ENCODE measurements around the gene MCM9.

The MCM9 gene

GRCh38 chr6:118934461-118935330 is at the start of gene MCM9:
TSS of gene MCM9 (minus strand) at chr6:118935159. CDS start at chr6:118931723, 3,436 bp downstream.
- peak; percentile 85 for DNase-seq (ENCODE audit: low spot score)

DNA sequence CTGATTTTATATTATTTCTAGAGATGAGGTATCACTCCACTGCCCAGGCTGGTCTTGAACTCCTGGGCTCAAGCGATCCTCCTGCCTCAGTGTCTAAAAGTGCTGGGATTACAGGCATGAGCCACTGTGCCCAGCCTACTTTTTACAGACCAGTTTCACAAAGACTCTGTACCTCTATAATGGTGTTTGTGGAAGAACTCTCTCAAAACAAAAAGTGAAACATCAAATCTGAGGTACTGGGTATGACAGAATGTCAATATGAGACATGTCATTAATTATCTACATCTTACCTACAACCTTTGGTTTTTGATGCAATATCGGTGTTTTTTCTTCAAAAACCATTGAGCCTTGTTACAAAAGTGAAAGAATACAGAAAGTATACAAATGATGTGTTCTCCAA is 49.4 kb upstream of the MCM9 start:
- no peak for DNase-seq (ENCODE audit: low spot score)

DNA sequence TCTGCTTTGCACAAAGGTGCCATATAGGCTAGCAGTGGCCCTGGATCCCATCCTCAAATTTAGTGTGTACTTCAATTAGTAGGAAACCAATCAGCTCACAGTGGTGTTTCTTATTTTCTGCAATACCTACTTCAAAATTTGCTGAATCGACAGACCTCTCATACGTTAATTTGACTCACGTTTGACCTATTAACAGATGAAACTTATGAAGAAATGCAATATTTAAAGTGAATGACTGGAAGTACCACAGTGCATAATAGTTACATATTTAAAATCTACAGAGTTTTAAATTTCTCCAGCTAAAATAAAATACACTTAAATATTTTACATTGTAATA is 47.6 kb upstream of the MCM9 start:
- no peak for DNase-seq (ENCODE audit: low spot score)

DNA sequence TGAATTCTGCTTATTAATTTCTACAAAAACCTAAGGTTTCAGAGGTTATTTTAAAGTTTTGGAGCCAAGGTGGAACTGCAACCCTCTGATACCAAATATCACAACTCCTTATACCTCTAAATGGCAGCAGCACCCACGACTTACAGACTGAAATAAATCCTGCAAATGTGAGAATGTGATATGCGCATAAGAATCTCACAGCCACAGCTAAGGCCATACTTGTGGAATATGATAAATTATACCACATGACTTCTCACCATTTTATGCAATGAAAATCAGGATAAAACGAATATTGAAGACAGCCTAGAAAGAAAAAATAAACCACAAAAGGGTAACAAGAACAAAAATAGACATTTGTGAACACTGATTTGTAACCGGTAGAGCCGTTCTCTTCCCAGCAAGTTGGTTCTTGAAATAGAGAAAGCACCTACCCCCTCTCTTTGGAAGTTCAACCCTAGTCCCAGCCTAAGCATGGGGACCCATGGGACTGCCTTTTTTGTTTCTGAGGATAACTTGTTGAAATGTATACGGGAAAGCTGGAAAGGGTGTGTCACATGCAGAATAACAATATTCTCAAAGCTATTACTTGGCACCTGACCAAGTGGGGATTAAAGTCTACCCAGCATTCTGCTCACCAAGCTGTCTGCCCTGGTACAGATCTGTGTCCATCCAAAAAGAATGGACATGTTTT is 47.1 kb upstream of the MCM9 start:
- DNase-seq (ENCODE audit: low spot score) = no peak

DNA sequence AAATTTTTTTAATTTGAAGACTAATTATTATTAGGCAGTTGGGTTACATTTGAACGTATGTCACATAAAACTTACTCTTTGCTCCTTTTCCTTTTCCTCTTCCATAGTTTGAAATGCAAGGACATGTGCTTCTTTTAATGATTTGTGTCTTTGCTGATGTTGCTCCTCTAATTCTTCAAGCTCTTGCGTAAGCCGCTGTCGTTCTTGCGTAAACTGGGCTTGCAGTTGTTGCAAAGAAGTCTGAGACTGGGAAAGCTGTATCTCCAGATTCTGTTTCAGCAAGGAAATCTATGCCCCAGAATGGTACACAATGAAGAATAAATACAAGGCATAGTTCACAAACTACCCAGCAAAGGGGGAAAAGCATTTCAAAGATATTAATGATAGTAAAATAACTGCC is 45.1 kb upstream of the MCM9 start:
- no peak for DNase-seq (ENCODE audit: low spot score)

DNA sequence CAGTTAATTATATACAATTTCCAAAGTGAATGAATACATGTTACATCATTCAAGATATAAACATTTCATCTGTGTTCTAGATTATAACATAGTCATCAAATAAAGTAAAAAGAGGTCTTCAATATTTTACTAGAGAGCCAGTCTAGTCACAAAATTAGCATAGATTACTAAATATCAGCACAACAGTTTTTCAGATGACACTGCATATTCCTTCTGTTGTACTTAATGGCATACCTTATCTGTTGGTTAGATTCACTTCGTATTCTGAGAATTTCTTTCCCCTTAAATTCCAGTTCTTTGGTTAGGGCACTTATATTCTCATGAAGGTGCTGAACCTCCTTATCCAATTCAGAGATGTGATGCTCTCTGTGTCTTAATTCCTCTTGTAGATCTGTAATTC is 39.8 kb upstream of the MCM9 start:
- no peak for DNase-seq (ENCODE audit: low spot score)

- DNase-seq (ENCODE audit: low spot score) = no peak
Measured at GRCh38 chr6:118971682-118972081, 36.7 kb upstream of the MCM9 start.

DNA sequence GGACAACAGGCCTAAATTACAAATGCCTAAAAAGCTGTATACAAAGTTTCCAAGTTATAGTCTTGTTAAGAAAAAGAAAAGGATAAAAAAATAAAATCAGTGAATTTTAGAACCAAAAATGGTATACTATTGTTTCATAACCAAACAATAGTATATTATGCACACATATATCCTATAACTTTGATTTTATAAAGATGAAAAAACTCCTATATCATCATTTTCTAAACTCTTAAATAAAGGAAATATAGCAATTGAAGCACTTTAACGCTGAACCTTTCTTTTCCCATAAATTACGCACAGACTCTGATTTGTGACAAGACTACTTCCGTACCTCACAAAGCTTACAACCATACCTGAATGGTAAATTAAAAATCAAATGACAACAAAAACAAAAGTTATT is 35.9 kb upstream of the MCM9 start:
- no peak for DNase-seq (ENCODE audit: low spot score)

DNA sequence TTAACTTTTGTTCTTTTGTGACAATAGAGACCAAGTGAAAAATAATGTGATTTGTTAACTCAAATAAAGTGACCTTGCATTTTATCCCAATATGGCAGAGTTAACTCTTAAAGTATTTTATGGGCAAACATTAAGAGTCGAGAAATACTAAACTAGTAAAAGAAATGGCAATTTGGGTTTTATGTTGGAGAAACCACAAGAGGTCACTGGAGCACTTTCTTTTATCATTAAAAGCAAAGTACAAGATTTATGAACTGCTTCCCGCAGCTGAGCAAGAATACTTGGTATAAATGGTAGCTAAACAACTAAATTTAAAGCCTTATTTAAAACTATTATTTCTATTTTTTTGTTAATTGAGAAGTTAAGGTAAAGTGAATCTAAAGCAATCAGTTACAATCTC is 33.5 kb upstream of the MCM9 start:
- no peak for DNase-seq (ENCODE audit: low spot score)

GRCh38 chr6:118967239-118967638 is 32.3 kb upstream of the MCM9 start:
- DNase-seq (ENCODE audit: low spot score) = no peak

- no peak for DNase-seq (ENCODE audit: low spot score)
Measured at GRCh38 chr6:118965843-118966370, 30.9 kb upstream of the MCM9 start.

- DNase-seq (ENCODE audit: low spot score) = no peak
Measured at GRCh38 chr6:118965371-118965770, 30.4 kb upstream of the MCM9 start.

DNA sequence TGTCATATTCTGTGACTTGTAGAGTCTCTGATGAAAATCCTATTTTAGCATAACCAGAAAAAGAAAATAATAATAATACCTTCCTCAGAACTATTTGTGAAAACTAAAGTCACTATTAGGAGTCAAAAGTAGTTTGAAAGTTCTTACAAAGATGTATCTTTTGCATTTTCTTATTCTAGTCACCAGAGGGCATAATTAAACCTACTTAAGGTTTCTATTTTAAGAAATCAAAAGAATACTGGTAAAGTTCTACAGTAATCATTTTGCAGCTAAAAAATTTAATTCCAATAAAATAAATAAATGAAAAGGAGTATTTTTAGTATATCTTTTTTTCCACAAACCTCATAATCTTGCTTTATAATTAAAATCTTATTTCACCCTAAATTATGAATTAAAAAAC is 28.0 kb upstream of the MCM9 start:
- DNase-seq (ENCODE audit: low spot score) = no peak

DNA sequence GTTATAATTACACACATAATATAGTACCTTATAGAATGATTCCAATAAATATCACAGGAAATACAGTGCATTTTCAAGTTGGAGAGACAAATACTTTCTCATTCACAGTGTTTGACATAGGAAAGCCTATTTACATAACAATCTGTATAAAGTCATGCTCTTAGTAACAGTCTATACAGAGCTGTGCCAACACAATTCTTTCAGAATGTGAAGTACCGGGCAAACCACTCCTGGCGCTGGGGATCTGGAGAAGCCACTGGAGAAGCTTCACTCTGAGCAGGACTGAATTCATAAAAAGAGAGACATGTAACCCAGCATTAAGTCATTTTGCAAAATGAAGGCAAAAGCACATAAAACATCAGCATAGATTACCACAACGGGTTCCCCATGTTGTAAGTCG is 24.9 kb upstream of the MCM9 start:
- no peak for DNase-seq (ENCODE audit: low spot score)

DNA sequence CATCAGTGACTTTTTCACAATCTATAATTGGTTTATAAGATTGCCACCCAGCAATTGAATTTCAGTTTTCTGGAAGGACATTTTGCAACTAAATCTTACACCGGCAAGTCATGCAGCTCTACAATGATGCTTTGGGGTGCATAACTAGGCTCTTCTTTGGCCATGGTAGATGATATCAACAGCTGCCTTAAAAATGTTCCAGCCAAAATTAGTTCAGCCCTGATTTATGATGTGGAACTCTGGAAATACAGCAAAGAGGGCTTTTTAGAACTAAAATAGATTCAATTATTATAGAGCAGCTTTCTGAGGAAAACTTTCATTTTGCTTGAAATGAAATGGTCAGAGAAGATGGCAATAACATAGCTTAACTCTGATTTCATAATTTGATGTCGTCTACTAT is 18.4 kb upstream of the MCM9 start:
- no peak for DNase-seq (ENCODE audit: low spot score)

DNA sequence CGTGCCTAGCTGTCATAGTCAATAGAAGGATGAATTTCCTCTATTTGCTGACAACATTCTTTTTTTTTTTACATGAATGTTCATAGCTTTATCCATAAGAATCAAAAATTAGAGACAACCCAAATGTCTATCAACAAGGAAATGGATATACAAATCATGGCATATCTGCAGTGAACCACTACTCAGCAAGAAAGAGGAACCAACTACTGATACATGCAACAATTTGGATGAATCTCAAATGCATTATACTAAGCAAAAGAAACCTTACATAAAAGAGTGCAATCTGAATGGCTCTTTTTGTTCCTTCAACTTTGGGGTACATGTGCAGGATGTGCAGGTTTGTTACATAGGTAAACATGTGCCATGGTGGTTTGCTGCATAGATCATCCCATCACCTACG is 17.7 kb upstream of the MCM9 start:
- no peak for DNase-seq (ENCODE audit: low spot score)

- no peak for DNase-seq (ENCODE audit: low spot score)
Measured at GRCh38 chr6:118945217-118945616, 10.3 kb upstream of the MCM9 start.

GRCh38 chr6:118940770-118941169 is 5.8 kb upstream of the MCM9 start:
- no peak for DNase-seq (ENCODE audit: low spot score)

DNA sequence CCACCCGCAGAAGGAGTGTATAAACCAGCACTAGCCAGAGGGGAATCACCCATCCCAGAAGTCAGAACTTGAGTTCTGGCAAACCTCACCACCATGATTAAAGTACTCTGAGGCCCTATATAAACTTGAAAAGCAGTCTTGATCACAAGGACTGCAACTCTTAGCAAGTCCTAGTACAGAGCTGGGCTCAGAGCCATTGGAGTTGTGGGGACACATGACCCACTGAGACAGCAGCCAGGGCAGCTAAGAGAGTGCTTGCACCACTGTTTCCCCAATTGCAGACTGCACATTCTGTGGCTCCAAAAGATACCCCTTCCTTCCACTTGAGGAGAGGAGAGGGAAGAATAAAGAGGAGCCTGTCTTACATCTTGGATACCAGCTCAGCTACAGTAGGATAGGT is 4.7 kb upstream of the MCM9 start:
- DNase-seq (ENCODE audit: low spot score) = no peak

DNA sequence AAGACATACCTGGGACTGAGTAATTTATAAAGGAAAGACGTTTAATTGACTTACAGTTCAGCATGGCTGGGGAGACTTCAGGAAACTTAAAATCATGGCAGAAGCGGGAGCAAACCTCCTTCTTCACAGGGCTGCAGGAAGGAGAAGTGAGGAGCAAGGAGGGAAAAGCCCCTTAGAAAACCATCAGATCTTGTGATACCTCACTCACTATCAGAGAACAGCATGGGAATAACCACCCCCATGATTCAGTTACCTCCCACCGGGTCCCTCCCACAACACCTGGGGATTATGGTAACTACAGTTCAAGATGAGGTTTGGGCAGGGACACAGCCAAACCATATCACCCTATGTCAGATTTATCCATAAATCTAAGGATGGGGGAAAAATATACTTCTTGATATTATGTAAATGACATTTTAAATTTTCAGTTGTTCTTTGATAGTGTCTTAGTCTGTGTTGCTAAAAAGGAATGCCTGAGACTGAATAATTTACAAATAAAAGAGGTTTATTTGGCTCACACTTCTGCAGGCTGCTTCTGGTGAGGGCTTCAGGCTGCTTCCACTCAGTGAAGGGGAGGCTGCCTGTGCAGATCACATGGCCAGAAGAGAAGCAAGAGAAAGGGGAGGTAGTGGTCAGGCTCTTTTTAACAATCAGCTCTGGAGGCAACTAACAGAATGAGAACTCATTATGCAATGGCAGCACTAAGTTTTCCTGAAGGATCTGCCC is 1.2 kb upstream of the MCM9 start:
- DNase-seq (ENCODE audit: low spot score) = no peak

DNA sequence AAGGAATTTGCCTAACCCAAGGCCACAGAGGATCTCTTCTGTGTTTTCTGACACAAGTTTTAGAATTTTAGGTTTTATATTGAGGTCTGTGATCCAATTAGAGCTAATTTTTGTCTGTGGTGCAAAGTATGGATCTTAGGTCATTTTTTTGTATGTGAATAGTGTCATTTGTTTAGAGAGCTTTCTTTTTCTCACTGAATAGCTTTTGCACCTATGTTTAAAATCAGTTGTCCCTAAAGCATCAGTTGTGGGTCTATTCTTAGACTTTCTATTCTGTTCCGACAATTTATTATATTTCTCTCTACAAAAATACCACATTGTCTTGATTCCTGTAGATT is 341 bp upstream of the MCM9 start:
- no peak for DNase-seq (ENCODE audit: low spot score)

GRCh38 chr6:118933855-118934460 is 1.0 kb downstream of the MCM9 start:
- DNase-seq (ENCODE audit: low spot score) = no peak

DNA sequence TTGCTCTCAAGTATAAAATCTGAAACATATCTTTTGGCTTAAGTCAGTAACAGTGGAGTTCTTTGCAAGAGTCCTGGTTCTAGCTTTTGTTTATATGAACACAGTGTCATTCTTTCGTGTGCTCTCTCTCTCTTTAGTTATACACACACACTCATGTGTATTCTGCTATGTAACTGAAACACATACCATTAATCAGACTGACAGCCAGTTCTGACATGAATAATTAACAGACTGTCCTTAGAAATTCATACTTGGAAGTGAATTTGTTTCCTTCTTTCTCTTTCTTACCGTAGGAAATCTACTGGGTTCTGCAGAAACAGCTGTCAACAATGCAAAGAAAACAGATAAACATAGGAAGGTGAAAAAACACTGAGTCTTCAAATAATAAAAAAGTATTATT is 2.5 kb downstream of the MCM9 start:
- DNase-seq (ENCODE audit: low spot score) = no peak

All from activated CD4-positive, alpha-beta T cell treated with anti-CD3 and anti-CD28 coated beads, Interleukin-2, Interleukin-4, amounts not matched to agents 100 ng/mL and 50 ng/mL, durations not matched to agents 16 hours and 8 hours (primary cell).